ENCODE results near the gene CHST10.

The CHST10 gene

DNA sequence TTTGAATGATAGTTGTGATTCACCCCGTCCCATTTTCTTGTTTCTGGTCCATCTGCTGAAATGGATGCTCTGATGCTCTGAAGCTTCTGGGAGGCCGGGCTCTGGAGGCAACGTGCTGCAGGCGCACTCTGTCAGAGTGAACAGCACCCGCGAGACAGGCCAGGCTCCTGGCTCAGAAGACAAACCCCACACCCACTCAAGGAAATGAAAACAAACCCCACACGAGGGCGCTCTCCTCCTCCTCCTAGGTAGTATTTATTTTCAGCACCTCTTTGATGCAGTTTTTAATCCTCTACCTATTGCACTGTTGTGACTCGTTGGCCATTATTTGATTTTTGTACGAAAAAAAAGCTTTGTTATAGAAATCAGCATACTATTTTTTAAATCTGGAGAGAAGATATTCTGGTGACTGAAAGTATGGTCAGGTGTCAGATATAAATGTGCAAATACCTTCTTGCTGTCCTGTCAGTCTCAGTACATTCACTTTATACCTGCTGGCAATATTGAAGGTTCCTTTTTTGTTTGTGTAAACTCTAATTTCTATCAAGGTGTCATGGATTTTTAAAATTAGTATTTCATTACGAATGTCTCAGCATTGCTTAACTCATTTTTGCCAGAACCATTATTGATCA, 10.3 kb upstream of the CHST10 start:
- POLR2A ChIA-PET = no interaction called here
- H3K27ac ChIP-seq (ENCODE audit: extremely low read depth, low read depth, low read length) = no peak overlapping the region
- CTCF ChIA-PET = interaction anchor here (0.6 to 1.8 kb wide), 10 partner anchors 10 to 1681 kb away, joined by 3 to 6 read pairs (median 4); no protein-coding TSS in a partner anchor

GRCh38 chr2:100427111-100427510, 9.6 kb upstream of the CHST10 start:
- ChIA-PET POLR2A (no interaction called here), CTCF (interaction anchor here (0.6 to 1.8 kb wide), 6 partner anchors 11 to 545 kb away, joined by 3 to 6 read pairs (median 4); no protein-coding TSS in a partner anchor)
- no peak for TF ChIP-seq MYNN (tag by site-specific recombination; IDR thresholded peaks at IDR 0.05; ENCODE audit: borderline replicate concordance)
- TF ChIP-seq, protein P1, sequence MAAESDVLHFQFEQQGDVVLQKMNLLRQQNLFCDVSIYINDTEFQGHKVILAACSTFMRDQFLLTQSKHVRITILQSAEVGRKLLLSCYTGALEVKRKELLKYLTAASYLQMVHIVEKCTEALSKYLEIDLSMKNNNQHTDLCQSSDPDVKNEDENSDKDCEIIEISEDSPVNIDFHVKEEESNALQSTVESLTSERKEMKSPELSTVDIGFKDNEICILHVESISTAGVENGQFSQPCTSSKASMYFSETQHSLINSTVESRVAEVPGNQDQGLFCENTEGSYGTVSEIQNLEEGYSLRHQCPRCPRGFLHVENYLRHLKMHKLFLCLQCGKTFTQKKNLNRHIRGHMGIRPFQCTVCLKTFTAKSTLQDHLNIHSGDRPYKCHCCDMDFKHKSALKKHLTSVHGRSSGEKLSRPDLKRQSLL (tag by site-specific recombination; IDR thresholded peaks at IDR 0.05) = no peak
- no peak for TF ChIP-seq ZNF239 (tag by site-specific recombination; IDR thresholded peaks at IDR 0.05)

More for the DNA sequence above, 10.3 kb upstream of the CHST10 start:
- Histone ChIP-seq H3K9me3 (ENCODE audit: control insufficient read depth, insufficient read depth, low read depth, low read length) (no peaks in the 10 kb centered on the region), H3K4me1 (ENCODE audit: control insufficient read depth, insufficient read depth, low read length) (no peaks in the 10 kb centered on the region), H3K4me3 (ENCODE audit: low read depth, low read length) (no peak overlapping the region), H3K36me3 (ENCODE audit: control insufficient read depth in 2 of 2, insufficient read depth in 1 of 2, low read length in 2 of 2) (no peaks in the 10 kb centered on the region)
- TF ChIP-seq KLF9 (tag by site-specific recombination; IDR thresholded peaks at IDR 0.05; ENCODE audit: low read depth) (no peak), CTCF (tag by site-specific recombination; IDR thresholded peaks at IDR 0.05) (0 out of 2 replicates have a peak, but pooled peaks have one; percentile 9), ZSCAN18 (tag by site-specific recombination; IDR thresholded peaks at IDR 0.05) (no peak), ZNF654 (tag by site-specific recombination; IDR thresholded peaks at IDR 0.05; ENCODE audit: low read depth) (peak; percentile 40), ZFHX2 (tag by site-specific recombination; conservative IDR thresholded peaks at IDR 0.05) (peak; percentile 20; the same call in 1 of the 2 replicates)

DNA sequence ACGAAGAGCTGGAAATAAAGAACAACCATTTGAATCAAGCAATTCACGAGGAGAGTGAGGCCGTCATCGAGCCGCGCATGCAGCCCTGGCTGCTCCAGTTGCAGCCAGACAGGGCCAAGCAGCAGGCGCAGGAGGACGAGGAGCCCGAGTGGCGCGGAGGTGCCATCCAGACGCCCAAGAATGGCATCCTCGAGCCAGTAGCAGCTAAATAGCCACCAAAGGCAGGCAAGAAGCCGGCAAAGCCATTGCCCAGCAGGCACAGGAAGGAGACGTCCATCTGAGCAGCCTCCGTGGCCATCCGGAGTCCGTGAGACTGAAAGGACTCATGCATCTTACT, 8.9 kb upstream of the CHST10 start:
- CTCF ChIA-PET = interaction anchor here (0.6 to 2.2 kb wide), 2 partner anchors 8 to 47 kb away, joined by 3 to 10 read pairs; no protein-coding TSS in a partner anchor
- Histone ChIP-seq H3K36me3 (ENCODE audit: control insufficient read depth in 2 of 2, insufficient read depth in 1 of 2, low read length in 2 of 2) (no peaks in the 10 kb centered on the region), H3K9me3 (ENCODE audit: control insufficient read depth, insufficient read depth, low read depth, low read length) (no peaks in the 10 kb centered on the region), H3K4me1 (ENCODE audit: control insufficient read depth, insufficient read depth, low read length) (no peaks in the 10 kb centered on the region), H3K4me3 (ENCODE audit: low read depth, low read length) (no peak overlapping the region), H3K27ac (ENCODE audit: extremely low read depth, low read depth, low read length) (no peak overlapping the region)
- no peak for TF ChIP-seq ZNF23 (tag by site-specific recombination; IDR thresholded peaks at IDR 0.05; ENCODE audit: borderline replicate concordance)
- no peak for TF ChIP-seq ZNF354C (tag by site-specific recombination; IDR thresholded peaks at IDR 0.05; ENCODE audit: borderline replicate concordance, low read depth)
- no peak for TF ChIP-seq ZFP3 (tag by site-specific recombination; IDR thresholded peaks at IDR 0.05; ENCODE audit: low read depth)
- TF ChIP-seq GLI4 (tag by site-specific recombination; IDR thresholded peaks at IDR 0.05) = no peak
- TF ChIP-seq ZNF324 (tag by site-specific recombination; IDR thresholded peaks at IDR 0.05) = no peak
- TF ChIP-seq ZXDB (tag by site-specific recombination; IDR thresholded peaks at IDR 0.05) = no peak
- TF ChIP-seq SETDB1 (IDR thresholded peaks at IDR 0.05; ENCODE audit: insufficient read length, low read length) = no peak
- POLR2A ChIA-PET = no interaction called here

More at GRCh38 chr2:100427111-100427510, 9.6 kb upstream of the CHST10 start:
- no peaks in the 10 kb centered on the region for H3K4me1 ChIP-seq (ENCODE audit: control insufficient read depth, insufficient read depth, low read length)
- no peak overlapping the region for H3K27ac ChIP-seq (ENCODE audit: extremely low read depth, low read depth, low read length)
- H3K9me3 ChIP-seq (ENCODE audit: control insufficient read depth, insufficient read depth, low read depth, low read length) = no peaks in the 10 kb centered on the region
- no peak overlapping the region for H3K4me3 ChIP-seq (ENCODE audit: low read depth, low read length)
- H3K36me3 ChIP-seq (ENCODE audit: control insufficient read depth in 2 of 2, insufficient read depth in 1 of 2, low read length in 2 of 2) = no peaks in the 10 kb centered on the region
